GM18858 (cell line): ENCODE results near the gene RFFL.
"Not testable (repeated sequence)": the region's sequence is repeated elsewhere in the genome, so short reads cannot be mapped to it uniquely, and the experiment has no call there.

Experiments used
- ATAC-seq: cut with Tn5 transposase; IDR thresholded peaks from one replicate; pipeline ENCODE4 v1.9.1; 2021; ENCODE audit not compliant: unreplicated experiment

RFFL gene

GRCh38 chr17:35048685-35049379, 14.7 kb downstream of the RFFL start:
- no peak for ATAC-seq

- peak; percentile 37 for ATAC-seq
Observed at GRCh38 chr17:35046740-35047283, 16.7 kb downstream of the RFFL start.

DNA sequence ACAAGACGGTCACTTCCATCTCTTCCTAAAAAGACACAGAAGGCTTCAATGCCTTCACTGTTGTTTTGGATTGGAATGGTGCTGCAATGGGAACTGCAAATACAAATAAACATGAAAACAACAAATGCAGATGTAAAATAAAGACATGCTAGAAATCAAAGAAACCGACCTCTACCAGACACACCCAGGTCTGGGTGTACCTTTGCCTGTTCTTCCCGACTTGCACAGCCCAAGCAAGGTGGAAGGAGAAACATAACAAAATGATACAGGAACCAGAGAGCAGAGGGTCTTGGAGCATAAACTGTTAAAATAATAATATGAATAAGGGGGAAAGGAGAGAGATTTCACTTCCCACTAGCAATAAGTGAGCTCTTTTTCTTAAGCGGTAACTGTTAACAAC, 17.3 kb downstream of the RFFL start:
- no peak for ATAC-seq

DNA sequence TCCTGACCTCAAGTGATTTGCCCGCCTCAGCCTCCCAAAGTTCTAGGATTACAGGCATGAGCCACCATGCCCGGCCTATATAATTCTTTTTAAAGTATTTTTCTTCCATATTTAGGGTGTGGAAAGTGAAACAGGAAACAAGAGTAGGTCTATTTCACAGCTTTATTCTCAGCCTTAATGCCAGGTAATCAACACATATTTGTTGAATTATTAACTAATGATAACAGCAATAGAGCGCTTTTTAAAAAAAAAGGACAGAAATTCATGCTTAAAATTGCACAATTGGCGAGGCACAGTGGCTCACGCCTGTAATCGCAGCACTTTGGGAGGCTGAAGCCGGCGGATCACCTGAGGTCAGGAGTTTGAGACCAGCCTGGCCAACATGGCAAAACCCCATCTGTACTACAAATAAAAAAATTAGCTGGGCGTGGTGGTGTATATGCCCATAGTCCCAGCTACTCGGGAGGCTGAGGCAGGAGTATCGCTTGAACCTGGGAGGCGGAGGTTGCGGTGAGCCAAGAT, 18.0 kb downstream of the RFFL start:
- ATAC-seq = not testable (repeated sequence)

DNA sequence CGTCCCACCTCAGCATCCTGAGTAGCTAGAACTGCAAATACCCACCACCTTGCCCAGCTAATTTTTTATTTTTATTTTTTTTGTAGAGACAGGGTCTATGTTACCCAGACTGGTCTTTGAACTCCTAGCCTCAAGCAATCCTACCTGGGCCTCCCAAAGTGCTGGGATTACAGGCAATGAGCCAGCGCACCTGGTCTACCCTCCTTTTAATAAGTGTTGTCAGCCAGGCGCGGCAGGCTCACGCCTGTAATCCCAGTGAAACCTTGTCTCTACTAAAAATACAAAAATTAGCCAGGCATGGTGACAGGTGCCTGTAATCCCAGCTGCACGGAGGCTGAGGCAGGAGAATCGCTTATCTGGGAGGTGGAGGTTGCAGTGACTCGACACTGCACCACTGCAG, 19.3 kb downstream of the RFFL start:
- no peak for ATAC-seq

GRCh38 chr17:35041390-35041789, 22.1 kb downstream of the RFFL start:
- ATAC-seq = no peak

DNA sequence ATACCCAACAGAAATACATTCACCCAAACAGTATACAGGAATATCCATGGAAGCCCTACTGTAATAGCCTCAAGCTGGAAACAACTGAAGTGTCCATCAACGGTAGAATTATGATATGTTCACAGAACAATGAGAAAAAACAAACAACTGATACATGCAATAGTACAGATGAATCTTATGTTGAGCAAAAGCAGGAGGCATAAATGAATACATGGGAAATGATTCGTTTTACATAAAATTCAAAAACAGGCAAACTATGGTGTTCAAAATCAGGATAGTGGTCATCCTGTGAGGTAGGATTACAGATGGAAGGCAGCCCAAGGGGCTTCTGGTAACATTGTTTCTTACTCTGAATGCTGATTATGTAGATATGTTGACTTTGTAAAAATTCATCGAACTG, 25.1 kb downstream of the RFFL start:
- ATAC-seq = no peak

DNA sequence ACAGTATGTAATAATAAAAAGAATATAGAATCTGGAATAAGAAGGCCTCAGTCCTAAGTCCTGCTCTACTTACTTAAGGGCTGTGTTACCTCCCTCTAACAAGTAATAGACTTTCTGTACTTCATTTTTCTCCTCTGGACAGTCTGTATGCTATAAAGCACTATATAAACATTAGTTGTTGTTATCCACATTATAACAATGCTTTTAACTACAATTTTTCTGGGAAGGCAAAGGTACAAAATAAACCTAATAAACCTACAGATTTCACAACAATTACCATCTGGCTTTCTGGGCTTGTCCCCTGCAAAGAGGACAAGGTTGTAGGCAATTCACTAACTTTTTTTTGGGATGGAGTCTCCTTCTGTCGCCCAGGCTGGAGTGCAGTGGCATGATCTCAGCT, 32.7 kb downstream of the RFFL start:
- no peak for ATAC-seq

- no peak for ATAC-seq
Observed at GRCh38 chr17:35028531-35029262, 34.8 kb downstream of the RFFL start.

DNA sequence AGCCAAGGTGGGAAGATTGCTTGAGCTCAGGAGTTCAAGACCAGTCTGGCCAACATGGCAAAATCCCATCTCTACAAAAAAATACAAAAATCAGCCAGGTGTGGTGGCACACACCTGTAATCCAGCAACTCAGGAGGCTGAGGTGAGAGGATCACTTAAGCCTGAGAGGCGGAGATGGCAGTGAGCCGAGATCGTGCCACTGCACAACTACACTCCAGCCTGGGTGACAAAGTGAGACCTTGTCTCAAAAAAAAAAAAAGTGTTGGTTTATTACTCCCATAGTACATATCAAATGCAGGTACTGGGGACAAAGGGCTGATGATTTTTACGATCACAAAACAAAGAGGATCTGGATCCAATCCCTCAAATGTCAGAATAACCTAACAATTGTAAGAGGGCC, 35.4 kb downstream of the RFFL start:
- not testable (repeated sequence) for ATAC-seq

DNA sequence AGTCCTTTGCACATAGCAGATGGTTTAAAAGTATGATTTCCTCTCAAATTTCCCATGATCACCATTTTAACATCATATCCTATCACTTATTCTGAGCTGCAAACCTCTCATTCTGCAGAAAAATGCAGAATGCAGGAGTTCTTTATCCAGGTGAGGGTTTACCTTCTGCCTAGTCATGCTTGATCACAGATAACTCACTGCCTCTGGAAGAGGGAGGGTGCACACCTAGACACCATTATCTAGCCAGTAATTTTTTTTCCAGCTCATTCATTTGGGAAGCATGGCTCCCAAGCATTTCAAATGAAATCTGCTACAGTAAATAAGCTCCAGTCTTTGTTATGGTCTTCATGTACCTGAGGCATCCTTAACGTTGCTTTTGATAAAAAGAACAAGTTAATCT, 38.0 kb downstream of the RFFL start:
- no peak for ATAC-seq

GRCh38 chr17:35023538-35023937, 40.0 kb downstream of the RFFL start:
- no peak for ATAC-seq

DNA sequence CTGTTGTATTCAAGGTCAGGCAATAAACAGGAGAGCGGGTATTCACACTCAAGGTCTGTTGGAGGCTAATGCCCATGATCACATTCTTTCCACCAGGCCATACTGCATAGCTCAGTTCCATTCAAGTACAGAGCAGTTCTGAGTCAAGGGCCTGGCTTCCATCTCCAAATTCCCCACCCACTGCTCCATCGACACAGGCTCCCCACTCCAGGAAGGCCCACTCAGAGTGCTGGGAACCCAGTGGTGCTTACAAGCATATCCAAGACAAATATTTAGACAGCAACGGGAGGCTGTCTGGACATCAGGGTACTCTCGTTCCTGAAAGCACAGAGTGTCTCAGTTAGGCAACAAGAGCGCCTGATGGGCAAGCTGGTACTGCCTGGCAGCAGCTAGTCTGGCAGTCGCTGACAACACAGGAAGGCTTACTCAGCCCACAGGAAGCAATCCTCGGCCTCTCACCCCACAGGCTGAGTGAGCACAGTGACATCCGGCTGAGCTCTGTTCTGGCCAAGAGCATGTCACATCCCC, 40.9 kb downstream of the RFFL start:
- ATAC-seq = no peak

DNA sequence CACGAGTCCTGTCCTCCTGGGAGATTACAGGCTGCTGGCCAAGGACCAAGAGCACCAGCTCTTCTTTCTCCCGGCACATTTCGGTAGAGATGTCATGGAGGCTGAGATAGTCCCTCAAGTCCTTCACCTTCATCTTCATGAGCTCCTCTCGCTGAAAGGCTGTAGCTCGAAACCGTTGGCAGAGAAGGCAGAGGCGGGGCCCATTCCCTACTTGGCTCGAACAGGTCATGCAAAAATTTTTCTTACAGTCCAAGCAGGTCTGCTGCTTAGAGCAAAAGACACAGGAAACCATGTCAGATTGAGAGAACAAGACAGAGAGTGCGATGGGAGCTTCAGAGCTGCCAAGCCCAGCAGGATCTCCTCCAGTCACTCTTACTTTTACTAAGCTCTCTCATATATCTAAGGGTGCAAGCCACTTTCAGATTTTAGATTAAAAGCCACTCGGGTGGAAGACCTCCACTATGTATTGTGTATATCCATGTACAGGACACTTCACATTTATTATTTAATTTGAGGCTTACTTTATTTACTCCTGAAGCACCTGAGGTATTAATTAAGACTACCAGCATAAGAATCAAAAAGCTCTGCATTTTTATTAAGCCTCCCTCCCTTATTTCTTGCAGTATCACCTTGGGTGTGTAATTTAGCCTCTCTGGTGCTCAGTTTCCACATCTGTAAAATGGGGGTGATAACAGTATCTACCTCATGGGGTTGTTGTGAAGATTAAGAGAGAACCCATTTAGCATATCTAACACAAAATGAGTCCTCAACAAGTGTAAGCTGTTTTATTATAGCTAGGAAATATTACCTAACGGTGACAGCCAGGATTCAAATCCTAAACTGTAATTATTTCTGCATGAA, 41.8 kb downstream of the RFFL start:
- no peak for ATAC-seq

DNA sequence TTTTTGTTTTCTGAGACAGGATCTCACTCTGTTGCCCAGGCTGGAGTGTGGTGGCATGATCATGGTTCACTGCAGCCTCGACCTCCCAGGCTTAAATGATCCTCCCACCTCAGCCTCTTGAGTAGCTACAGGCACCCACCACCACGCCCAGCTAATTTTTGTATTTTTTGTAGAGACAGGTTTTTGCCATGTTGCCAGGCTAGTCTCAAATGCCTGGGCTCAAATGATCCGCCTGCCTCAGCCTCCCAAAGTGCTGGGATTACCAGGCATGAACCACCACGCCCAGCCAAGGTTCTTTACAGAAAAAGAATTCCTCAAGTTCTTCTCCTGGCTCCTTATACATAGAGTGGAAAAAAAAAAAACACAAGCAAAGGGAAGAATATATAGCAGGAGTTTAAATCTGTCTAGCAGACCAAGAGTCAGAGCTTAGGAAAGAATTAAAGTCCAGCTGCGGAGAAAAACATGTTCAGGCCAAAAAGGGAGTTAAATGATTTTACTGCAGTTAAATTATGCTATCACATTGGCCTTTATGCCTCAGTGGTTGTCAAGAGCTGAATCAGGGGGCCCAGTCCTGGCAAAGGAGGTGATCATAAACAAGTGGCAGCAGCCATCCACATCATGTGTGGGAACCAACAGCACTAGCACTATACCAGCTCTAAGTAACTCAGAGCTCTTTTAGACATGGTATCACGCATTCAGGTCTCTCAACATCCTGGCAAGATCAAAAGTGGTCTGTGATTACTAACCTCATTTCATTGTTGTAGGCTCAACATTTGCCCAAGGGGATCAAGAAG, 43.9 kb downstream of the RFFL start:
- no peak for ATAC-seq

DNA sequence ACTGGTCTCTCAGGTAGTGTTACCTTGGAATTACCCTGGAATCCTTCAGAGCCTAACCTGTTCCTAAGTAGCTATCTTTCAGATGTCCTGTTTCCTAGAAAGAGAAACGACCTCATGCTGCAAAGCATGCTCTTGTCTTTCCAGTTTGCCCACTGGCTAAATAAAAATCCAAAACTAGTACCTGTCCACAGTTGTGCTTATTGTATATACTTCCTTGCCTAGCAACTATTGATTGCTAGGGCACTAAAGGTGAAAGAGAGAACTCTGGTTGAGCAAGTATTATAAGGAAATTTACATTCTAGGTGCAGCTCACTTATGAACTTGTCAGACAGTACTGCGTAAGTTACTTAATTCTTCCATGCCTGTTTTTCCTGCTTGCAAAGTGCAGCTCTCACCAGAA, 44.7 kb downstream of the RFFL start:
- ATAC-seq = no peak

GRCh38 chr17:35017021-35017420, 46.5 kb downstream of the RFFL start:
- no peak for ATAC-seq

DNA sequence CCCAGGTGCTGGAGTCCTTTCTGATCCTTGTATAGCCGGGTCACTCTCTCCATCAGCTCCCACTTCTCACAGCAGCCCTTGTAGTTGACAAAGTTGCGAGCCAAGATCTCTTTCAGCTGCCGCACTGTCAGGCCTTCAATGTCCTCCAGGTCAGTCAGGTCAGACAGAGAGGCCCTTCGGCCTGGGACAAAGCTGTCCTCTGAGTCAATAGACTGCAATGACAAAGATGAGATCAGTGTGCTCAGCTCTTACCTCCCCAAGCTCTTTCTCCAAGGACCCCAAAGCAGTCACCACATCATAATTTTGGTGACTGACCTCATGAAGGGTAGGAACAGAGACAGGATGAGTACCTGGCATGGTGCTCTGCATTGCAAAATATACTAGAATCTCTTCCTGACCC, 47.1 kb downstream of the RFFL start:
- no peak for ATAC-seq

- ATAC-seq = no peak
Observed at GRCh38 chr17:35011671-35012216, 51.8 kb downstream of the RFFL start.

GRCh38 chr17:35010093-35010492, 53.4 kb downstream of the RFFL start:
- no peak for ATAC-seq
